Stomach (tissue), 4 donors: Measurements from ENCODE around the gene SYNPR.

Experiments used
- CTCF ChIP-seq, 7 experiments: fragments of 450-650 bp in 4 of 7; fragments of 200-600 bp in 3 of 7; sonication (generic) in 3 of 7; IDR thresholded peaks; one replicate each; pipeline ENCODE4 v1.5.1; 2016 to 2019; ENCODE audit warnings: antibody characterized with exemption in 7 of 7, control low read depth in 2 of 7, mild to moderate bottlenecking in 1 of 7
- EP300 ChIP-seq: sonication (generic); formaldehyde crosslinking; IDR thresholded peaks from one replicate; pipeline ENCODE4 v1.6.1; 2017; ENCODE audit warnings: antibody characterized with exemption
- POLR2A ChIP-seq, 4 donors: fragments of 450-650 bp; IDR thresholded peaks; one replicate each; pipeline ENCODE4 v1.6.1; 2016; ENCODE audit warnings: antibody characterized with exemption in 4 of 4, control low read depth in 2 of 4, mild to moderate bottlenecking in 1 of 4, moderate library complexity in 1 of 4

GRCh38 chr3:63413523-63413922 is 135.4 kb downstream of the SYNPR start:
- TF ChIP-seq CTCF (IDR thresholded peaks at IDR 0.05) (no peak), EP300 (no peak), POLR2A (IDR thresholded peaks at IDR 0.05) (no peak)
